Neural progenitor cell (in vitro differentiated cells): Measurements from ENCODE around the gene ORC2. TPM values are rescaled to one million over a fixed set of nuclear protein-coding genes. Genes with fewer than 3 reads are reported as not detected.

Experiments
- DNase-seq: peaks from one replicate; pipeline ENCODE4 v3.0.0-alpha.2; 2016; ENCODE audit warnings: low spot score
- H2AFZ ChIP-seq: fragments of 200-600 bp; sonication (generic); replicated peaks from 2 replicates; pipeline ENCODE4 v1.6.1; 2016; ENCODE audit warnings: antibody characterized with exemption
- H3F3A ChIP-seq: fragments of 200-600 bp; sonication (generic); 2 replicates; pipeline ENCODE4 v1.6.1; 2016; ENCODE audit warnings: antibody characterized with exemption, low read depth
- H3K27ac ChIP-seq: fragments of 200-600 bp; sonication (generic); 2 replicates; pipeline ENCODE4 v1.5.1; 2016; ENCODE audit warnings: mild to moderate bottlenecking
- H3K27me3 ChIP-seq: fragments of 200-600 bp; sonication (generic); 2 replicates; pipeline ENCODE4 v1.6.1; 2016; ENCODE audit warnings: mild to moderate bottlenecking, moderate library complexity
- H3K36me3 ChIP-seq: fragments of 200-600 bp; sonication (generic); 2 replicates; pipeline ENCODE4 v1.5.1; 2016
- H3K4me1 ChIP-seq: fragments of 200-600 bp; sonication (generic); 2 replicates; pipeline ENCODE4 v1.6.1; 2016; ENCODE audit warnings: mixed run types
- H3K4me2 ChIP-seq: fragments of 200-600 bp; sonication (generic); 2 replicates; pipeline ENCODE4 v1.6.1; 2016
- H3K4me3 ChIP-seq: fragments of 200-600 bp; sonication (generic); 2 replicates; pipeline ENCODE4 v1.5.1; 2016
- H3K79me2 ChIP-seq: fragments of 200-600 bp; sonication (generic); 2 replicates; pipeline ENCODE4 v1.6.1; 2016; ENCODE audit warnings: low read depth
- H3K9ac ChIP-seq: fragments of 200-600 bp; sonication (generic); 2 replicates; pipeline ENCODE4 v1.6.1; 2016
- H3K9me3 ChIP-seq: fragments of 200-600 bp; sonication (generic); 2 replicates; pipeline ENCODE4 v1.5.1; 2016; ENCODE audit warnings: low read depth
- H4K20me1 ChIP-seq: fragments of 200-600 bp; sonication (generic); 2 replicates; pipeline ENCODE4 v1.6.1; 2016; ENCODE audit warnings: low read depth
- H3K27ac Mint-ChIP-seq: 3 replicates; pipeline ENCODE4 v1.8.0; 2021; ENCODE audit warnings: mixed read lengths
- H3K27me3 Mint-ChIP-seq: 2 replicates; pipeline ENCODE4 v1.8.0; 2022; ENCODE audit warnings: low read depth, mild to moderate bottlenecking, inconsistent platforms, moderate library complexity, mixed read lengths; ENCODE audit not compliant: insufficient read depth
- H3K36me3 Mint-ChIP-seq: 3 replicates; pipeline ENCODE4 v1.8.0; 2021; ENCODE audit warnings: mixed read lengths
- H3K4me1 Mint-ChIP-seq: 3 replicates; pipeline ENCODE4 v1.8.0; 2021; ENCODE audit warnings: mixed read lengths
- H3K4me3 Mint-ChIP-seq: 3 replicates; pipeline ENCODE4 v1.8.0; 2021; ENCODE audit warnings: mild to moderate bottlenecking, moderate library complexity, mixed read lengths
- H3K9me3 Mint-ChIP-seq: 3 replicates; pipeline ENCODE4 v1.8.0; 2020; ENCODE audit warnings: mixed read lengths
- EZH2 ChIP-seq: fragments of 200-600 bp; sonication (generic); IDR thresholded peaks from 2 replicates; pipeline ENCODE4 v1.6.1; 2017; ENCODE audit warnings: antibody characterized with exemption, mild to moderate bottlenecking, moderate library complexity
- EZH2phosphoT487 ChIP-seq: fragments of 200-600 bp; sonication (generic); IDR thresholded peaks from 2 replicates; pipeline ENCODE4 v1.6.1; 2017; ENCODE audit warnings: antibody characterized with exemption
- total RNA-seq: library from RNA; depleted of rRNA; stranded (reverse); fragments of >200 nt; gene quantifications from 2 replicates; pipeline ENCODE4 v1.2.3, GENCODE V29; 2015; ENCODE audit warnings: low replicate concordance
- TF ChIP-seq, protein P1 (sequence below): fragments of 200-600 bp; sonication (generic); IDR thresholded peaks from 2 replicates; pipeline ENCODE4 v1.5.1; 2017; ENCODE audit warnings: antibody characterized with exemption, mild to moderate bottlenecking

Gene ORC2
- total RNA-seq, 1 donor from 2014 or later, result 75.4 TPM

DNA sequence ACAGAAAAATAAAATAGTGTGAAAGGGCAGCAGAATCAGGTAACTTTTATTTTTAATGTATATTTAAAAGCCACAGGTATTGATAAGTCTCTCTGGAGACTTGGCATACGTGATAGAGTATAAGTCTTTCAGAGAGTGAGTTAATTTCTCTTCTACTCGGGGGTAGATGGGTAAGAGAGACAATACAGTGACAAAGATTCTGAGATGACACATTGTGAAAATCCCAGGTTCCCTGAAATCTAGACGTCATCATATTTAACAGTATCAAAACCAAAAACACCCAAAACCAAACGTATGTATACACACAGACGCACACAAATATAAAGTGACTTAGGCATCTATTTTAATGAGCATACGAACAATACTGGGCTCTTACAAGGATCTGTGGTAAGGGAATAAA lies 41.0 kb downstream of the ORC2 start:
- Mint-ChIP-seq H3K27ac (no peak overlapping the region), H3K9me3 (no peaks in the 10 kb centered on the region), H3K27me3 (no peaks in the 10 kb centered on the region), H3K36me3 (peaks cover 9% of the 10 kb centered on the region), H3K4me1 (no peaks in the 10 kb centered on the region), H3K4me3 (no peak overlapping the region)
- H3K4me3 ChIP-seq, result no peak overlapping the region
- TF ChIP-seq, protein P1, sequence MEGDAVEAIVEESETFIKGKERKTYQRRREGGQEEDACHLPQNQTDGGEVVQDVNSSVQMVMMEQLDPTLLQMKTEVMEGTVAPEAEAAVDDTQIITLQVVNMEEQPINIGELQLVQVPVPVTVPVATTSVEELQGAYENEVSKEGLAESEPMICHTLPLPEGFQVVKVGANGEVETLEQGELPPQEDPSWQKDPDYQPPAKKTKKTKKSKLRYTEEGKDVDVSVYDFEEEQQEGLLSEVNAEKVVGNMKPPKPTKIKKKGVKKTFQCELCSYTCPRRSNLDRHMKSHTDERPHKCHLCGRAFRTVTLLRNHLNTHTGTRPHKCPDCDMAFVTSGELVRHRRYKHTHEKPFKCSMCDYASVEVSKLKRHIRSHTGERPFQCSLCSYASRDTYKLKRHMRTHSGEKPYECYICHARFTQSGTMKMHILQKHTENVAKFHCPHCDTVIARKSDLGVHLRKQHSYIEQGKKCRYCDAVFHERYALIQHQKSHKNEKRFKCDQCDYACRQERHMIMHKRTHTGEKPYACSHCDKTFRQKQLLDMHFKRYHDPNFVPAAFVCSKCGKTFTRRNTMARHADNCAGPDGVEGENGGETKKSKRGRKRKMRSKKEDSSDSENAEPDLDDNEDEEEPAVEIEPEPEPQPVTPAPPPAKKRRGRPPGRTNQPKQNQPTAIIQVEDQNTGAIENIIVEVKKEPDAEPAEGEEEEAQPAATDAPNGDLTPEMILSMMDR, result no peak
- TF ChIP-seq EZH2, result no peak
- no peak for TF ChIP-seq EZH2phosphoT487
- no peak overlapping the region for H3K9ac ChIP-seq
- no peaks in the 10 kb centered on the region for H3K9me3 ChIP-seq
- H3K27me3 ChIP-seq, result no peaks in the 10 kb centered on the region
- no peaks in the 10 kb centered on the region for H3K4me1 ChIP-seq
- H3K4me2 ChIP-seq, result no peak overlapping the region
- no peaks in the 10 kb centered on the region for H3F3A ChIP-seq
- no peak for DNase-seq
- H4K20me1 ChIP-seq, result no peaks in the 10 kb centered on the region
- H3K79me2 ChIP-seq, result no peaks in the 10 kb centered on the region
- H3K36me3 ChIP-seq, result peaks cover 34% of the 10 kb centered on the region
- no peak overlapping the region for H3K27ac ChIP-seq
- H2AFZ ChIP-seq, result no peak overlapping the region

DNA sequence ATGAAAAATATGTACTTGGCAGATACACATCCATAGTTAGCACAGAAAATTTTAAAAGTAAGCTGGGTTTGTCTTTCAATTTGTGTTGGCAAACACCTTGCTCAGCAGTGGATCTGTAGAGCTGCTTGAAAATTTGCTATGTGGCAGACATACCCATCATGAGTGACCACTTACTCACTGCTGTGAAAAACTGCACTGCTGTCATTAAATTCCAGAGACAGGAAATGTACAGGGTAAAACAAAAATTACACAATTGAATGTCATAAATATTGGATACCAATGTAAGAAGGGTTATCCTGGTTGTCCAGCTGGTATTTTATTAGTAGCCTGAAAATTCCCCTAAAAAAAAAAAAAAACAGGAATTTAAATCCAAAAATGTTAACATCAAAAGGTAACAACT lies 49.8 kb downstream of the ORC2 start:
- H3K4me1 ChIP-seq, result no peaks in the 10 kb centered on the region
- no peak overlapping the region for H2AFZ ChIP-seq
- H4K20me1 ChIP-seq, result no peaks in the 10 kb centered on the region
- no peak overlapping the region for H3K9ac ChIP-seq
- peaks cover 14% of the 10 kb centered on the region for H3K36me3 ChIP-seq
- no peak overlapping the region for H3K4me3 ChIP-seq
- H3K27ac ChIP-seq, result no peak overlapping the region
- peaks cover 15% of the 10 kb centered on the region for H3F3A ChIP-seq
- no peaks in the 10 kb centered on the region for H3K79me2 ChIP-seq
- TF ChIP-seq, protein P1, result no peak
- TF ChIP-seq EZH2 (no peak), EZH2phosphoT487 (no peak)
- no peaks in the 10 kb centered on the region for H3K9me3 ChIP-seq
- no peak overlapping the region for H3K27ac Mint-ChIP-seq
- no peak overlapping the region for H3K4me2 ChIP-seq
- H3K27me3 Mint-ChIP-seq, result no peaks in the 10 kb centered on the region
- no peaks in the 10 kb centered on the region for H3K4me1 Mint-ChIP-seq
- H3K9me3 Mint-ChIP-seq, result no peaks in the 10 kb centered on the region
- H3K4me3 Mint-ChIP-seq, result no peak overlapping the region
- DNase-seq, result no peak
- H3K36me3 Mint-ChIP-seq, result peaks cover 15% of the 10 kb centered on the region
- no peaks in the 10 kb centered on the region for H3K27me3 ChIP-seq

DNA sequence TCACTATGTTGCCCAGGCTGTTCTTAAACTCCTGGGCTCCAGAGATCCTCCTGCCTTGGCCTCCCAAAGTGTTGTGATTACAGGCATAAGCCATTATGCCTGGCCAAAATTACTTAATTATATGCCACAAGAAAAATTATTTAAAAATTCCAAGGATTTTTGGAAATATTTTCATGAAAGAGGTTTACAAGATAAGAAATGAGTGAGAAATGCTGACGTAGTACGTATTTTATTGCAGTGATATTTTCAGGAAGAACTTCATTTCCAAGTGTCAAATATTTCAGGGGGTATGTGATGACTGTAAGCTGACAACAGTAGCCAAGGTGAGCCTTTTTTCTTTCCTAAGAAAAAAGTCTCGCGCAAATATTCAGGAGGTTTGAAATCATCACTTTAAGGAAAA lies 53.5 kb downstream of the ORC2 start:
- Histone ChIP-seq H3K4me2 (no peak overlapping the region), H3K4me3 (no peak overlapping the region), H3K27me3 (no peaks in the 10 kb centered on the region), H3F3A (peaks cover 24% of the 10 kb centered on the region), H4K20me1 (no peaks in the 10 kb centered on the region), H3K27ac (no peak overlapping the region), H3K9ac (no peak overlapping the region), H3K79me2 (no peaks in the 10 kb centered on the region), H2AFZ (no peak overlapping the region), H3K4me1 (no peaks in the 10 kb centered on the region), H3K9me3 (no peaks in the 10 kb centered on the region), H3K36me3 (peaks cover 11% of the 10 kb centered on the region)
- TF ChIP-seq EZH2phosphoT487 (no peak), EZH2 (no peak)
- TF ChIP-seq, protein P1, result no peak
- Mint-ChIP-seq H3K36me3 (peaks cover 11% of the 10 kb centered on the region), H3K9me3 (no peaks in the 10 kb centered on the region), H3K27ac (no peak overlapping the region), H3K27me3 (no peaks in the 10 kb centered on the region), H3K4me1 (no peaks in the 10 kb centered on the region), H3K4me3 (no peak overlapping the region)
- no peak for DNase-seq
